ENCODE measurements around the gene PRDX1.

DNA sequence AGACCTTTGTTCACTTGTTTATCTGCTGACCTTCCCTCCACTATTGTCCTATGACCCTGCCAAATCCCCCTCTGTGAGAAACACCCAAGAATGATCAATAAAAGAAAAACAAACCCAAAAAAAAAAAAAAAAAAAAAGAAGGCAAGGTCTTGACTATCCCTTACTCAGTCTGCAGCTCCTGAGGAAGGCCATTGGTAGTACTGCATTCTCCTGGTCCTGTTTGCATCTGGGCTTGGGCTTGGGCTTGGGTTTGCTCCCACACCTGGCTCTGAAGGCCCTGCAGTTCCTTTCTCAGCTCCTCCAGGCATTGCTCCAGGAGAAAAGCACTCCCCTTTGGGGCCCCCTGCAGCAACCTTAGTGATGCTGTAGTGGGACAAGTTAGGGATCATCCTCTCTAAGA is 23.4 kb downstream of the PRDX1 start:
- TF ChIP-seq, protein P1, sequence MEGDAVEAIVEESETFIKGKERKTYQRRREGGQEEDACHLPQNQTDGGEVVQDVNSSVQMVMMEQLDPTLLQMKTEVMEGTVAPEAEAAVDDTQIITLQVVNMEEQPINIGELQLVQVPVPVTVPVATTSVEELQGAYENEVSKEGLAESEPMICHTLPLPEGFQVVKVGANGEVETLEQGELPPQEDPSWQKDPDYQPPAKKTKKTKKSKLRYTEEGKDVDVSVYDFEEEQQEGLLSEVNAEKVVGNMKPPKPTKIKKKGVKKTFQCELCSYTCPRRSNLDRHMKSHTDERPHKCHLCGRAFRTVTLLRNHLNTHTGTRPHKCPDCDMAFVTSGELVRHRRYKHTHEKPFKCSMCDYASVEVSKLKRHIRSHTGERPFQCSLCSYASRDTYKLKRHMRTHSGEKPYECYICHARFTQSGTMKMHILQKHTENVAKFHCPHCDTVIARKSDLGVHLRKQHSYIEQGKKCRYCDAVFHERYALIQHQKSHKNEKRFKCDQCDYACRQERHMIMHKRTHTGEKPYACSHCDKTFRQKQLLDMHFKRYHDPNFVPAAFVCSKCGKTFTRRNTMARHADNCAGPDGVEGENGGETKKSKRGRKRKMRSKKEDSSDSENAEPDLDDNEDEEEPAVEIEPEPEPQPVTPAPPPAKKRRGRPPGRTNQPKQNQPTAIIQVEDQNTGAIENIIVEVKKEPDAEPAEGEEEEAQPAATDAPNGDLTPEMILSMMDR (IDR thresholded peaks at IDR 0.05) = no peak
- TF ChIP-seq POLR2A (IDR thresholded peaks at IDR 0.05) = no peak

Measured in right lobe of liver (tissue), 4 donors.